Memory B cell (primary cell): Measurements from ENCODE around the gene PLCH2.

Source experiments
- ATAC-seq: fragments of 150-1000 bp; cut with Tn5 transposase; 2 replicates; pipeline ENCODE4 v1.10.0; 2021; ENCODE audit warnings: low read depth, mild to moderate bottlenecking, moderate library complexity
- DNase-seq, 2 donors: peaks; one replicate each; pipeline ENCODE4 v3.0.0; 2022; ENCODE audit warnings: low spot score in 2 of 2
- H3K27ac Mint-ChIP-seq: one replicate; pipeline ENCODE4 v1.8.0; 2022; ENCODE audit warnings: mild to moderate bottlenecking, moderate library complexity, mixed read lengths
- H3K27me3 Mint-ChIP-seq: one replicate; pipeline ENCODE4 v1.8.0; 2022; ENCODE audit warnings: mixed read lengths
- H3K36me3 Mint-ChIP-seq: one replicate; pipeline ENCODE4 v1.8.0; 2022; ENCODE audit warnings: mild to moderate bottlenecking, mixed read lengths
- H3K4me1 Mint-ChIP-seq: one replicate; pipeline ENCODE4 v1.8.0; 2022; ENCODE audit warnings: mixed read lengths
- H3K4me3 Mint-ChIP-seq: one replicate; pipeline ENCODE4 v1.8.0; 2022; ENCODE audit warnings: mild to moderate bottlenecking, moderate library complexity, mixed read lengths
- H3K9me3 Mint-ChIP-seq: one replicate; pipeline ENCODE4 v1.8.0; 2022; ENCODE audit warnings: mixed read lengths

PLCH2 gene

GRCh38 chr1:2498648-2499047 lies 22.6 kb downstream of the PLCH2 start:
- ATAC-seq (no peak), DNase-seq (no peak)
- Mint-ChIP-seq H3K36me3 (no peaks in the 10 kb centered on the region), H3K27ac (no peak overlapping the region), H3K27me3 (no peaks in the 10 kb centered on the region), H3K4me3 (no peak overlapping the region), H3K4me1 (peaks cover 33% of the 10 kb centered on the region), H3K9me3 (no peaks in the 10 kb centered on the region)

GRCh38 chr1:2499260-2499659 lies 23.2 kb downstream of the PLCH2 start:
- Mint-ChIP-seq H3K36me3 (no peaks in the 10 kb centered on the region), H3K27me3 (no peaks in the 10 kb centered on the region), H3K9me3 (no peaks in the 10 kb centered on the region), H3K27ac (no peak overlapping the region), H3K4me1 (peaks cover 27% of the 10 kb centered on the region), H3K4me3 (peak overlapping the region; percentile 8)
- ATAC-seq (no peak), DNase-seq (no peak)

- H3K27ac Mint-ChIP-seq = peak overlapping the region; percentile 62
- no peaks in the 10 kb centered on the region for H3K36me3 Mint-ChIP-seq
- H3K4me3 Mint-ChIP-seq = peak overlapping the region; percentile 66
- no peak for DNase-seq
- no peaks in the 10 kb centered on the region for H3K9me3 Mint-ChIP-seq
- peak; percentile 7 for ATAC-seq
- H3K4me1 Mint-ChIP-seq = peaks cover 26% of the 10 kb centered on the region
- no peaks in the 10 kb centered on the region for H3K27me3 Mint-ChIP-seq
These were observed 24.0 kb downstream of the PLCH2 start for GRCh38 chr1:2499986-2500596.

GRCh38 chr1:2501041-2501819 lies 25.1 kb downstream of the PLCH2 start:
- Mint-ChIP-seq H3K27me3 (no peaks in the 10 kb centered on the region), H3K9me3 (no peaks in the 10 kb centered on the region), H3K27ac (no peak overlapping the region), H3K36me3 (no peaks in the 10 kb centered on the region), H3K4me3 (no peak overlapping the region), H3K4me1 (peaks cover 18% of the 10 kb centered on the region)
- ATAC-seq (no peak), DNase-seq (no peak)

GRCh38 chr1:2501820-2502119 lies 25.7 kb downstream of the PLCH2 start:
- Mint-ChIP-seq H3K27me3 (no peaks in the 10 kb centered on the region), H3K4me1 (peaks cover 16% of the 10 kb centered on the region), H3K36me3 (no peaks in the 10 kb centered on the region), H3K4me3 (no peak overlapping the region), H3K9me3 (no peaks in the 10 kb centered on the region), H3K27ac (no peak overlapping the region)
- ATAC-seq = no peak
- DNase-seq = no peak

GRCh38 chr1:2502210-2502609 lies 26.1 kb downstream of the PLCH2 start:
- DNase-seq (no peak), ATAC-seq (no peak)
- Mint-ChIP-seq H3K27me3 (no peaks in the 10 kb centered on the region), H3K4me3 (no peak overlapping the region), H3K4me1 (peaks cover 14% of the 10 kb centered on the region), H3K9me3 (no peaks in the 10 kb centered on the region), H3K27ac (no peak overlapping the region), H3K36me3 (no peaks in the 10 kb centered on the region)

GRCh38 chr1:2502661-2503553 lies 26.8 kb downstream of the PLCH2 start:
- Mint-ChIP-seq H3K27ac (no peak overlapping the region), H3K4me3 (no peak overlapping the region), H3K36me3 (no peaks in the 10 kb centered on the region), H3K4me1 (peaks cover 13% of the 10 kb centered on the region), H3K9me3 (no peaks in the 10 kb centered on the region), H3K27me3 (no peaks in the 10 kb centered on the region)
- no peak for ATAC-seq
- DNase-seq = no peak

GRCh38 chr1:2503554-2504224 lies 27.6 kb downstream of the PLCH2 start:
- Mint-ChIP-seq H3K4me3 (no peak overlapping the region), H3K27me3 (no peaks in the 10 kb centered on the region), H3K36me3 (peaks cover 3% of the 10 kb centered on the region), H3K27ac (no peak overlapping the region), H3K4me1 (peaks cover 11% of the 10 kb centered on the region), H3K9me3 (no peaks in the 10 kb centered on the region)
- ATAC-seq (no peak), DNase-seq (no peak)

- DNase-seq (no peak), ATAC-seq (no peak)
- Mint-ChIP-seq H3K9me3 (no peaks in the 10 kb centered on the region), H3K4me3 (no peak overlapping the region), H3K36me3 (peaks cover 3% of the 10 kb centered on the region), H3K27ac (no peak overlapping the region), H3K27me3 (no peaks in the 10 kb centered on the region), H3K4me1 (peaks cover 6% of the 10 kb centered on the region)
These were observed 28.3 kb downstream of the PLCH2 start for GRCh38 chr1:2504225-2504948.

- Mint-ChIP-seq H3K27ac (no peak overlapping the region), H3K4me1 (peaks cover 6% of the 10 kb centered on the region), H3K36me3 (peaks cover 5% of the 10 kb centered on the region), H3K27me3 (no peaks in the 10 kb centered on the region), H3K4me3 (no peak overlapping the region), H3K9me3 (no peaks in the 10 kb centered on the region)
- no peak for ATAC-seq
- no peak for DNase-seq
These were observed 28.8 kb downstream of the PLCH2 start for GRCh38 chr1:2504949-2505272.

- Mint-ChIP-seq H3K4me3 (no peak overlapping the region), H3K27me3 (no peaks in the 10 kb centered on the region)
These were observed 29.4 kb downstream of the PLCH2 start for GRCh38 chr1:2505461-2505994.

GRCh38 chr1:2506007-2506860 lies 30.1 kb downstream of the PLCH2 start:
- Mint-ChIP-seq H3K36me3 (peaks cover 8% of the 10 kb centered on the region), H3K9me3 (no peaks in the 10 kb centered on the region), H3K4me1 (no peaks in the 10 kb centered on the region), H3K4me3 (no peak overlapping the region), H3K27ac (no peak overlapping the region), H3K27me3 (no peaks in the 10 kb centered on the region)
- no peak for DNase-seq
- no peak for ATAC-seq

More at GRCh38 chr1:2505461-2505994, 29.4 kb downstream of the PLCH2 start:
- ATAC-seq (no peak), DNase-seq (no peak)
- Mint-ChIP-seq H3K4me1 (peaks cover 3% of the 10 kb centered on the region), H3K36me3 (peaks cover 7% of the 10 kb centered on the region), H3K27ac (no peak overlapping the region), H3K9me3 (no peaks in the 10 kb centered on the region)
